HCT116 (cell line): ENCODE data around the gene SPPL2B. TPM values are rescaled to one million over a fixed set of nuclear protein-coding genes. Genes with fewer than 3 reads are reported as not detected.

ENCODE experiments used
- ATAC-seq: fragments of 200-7000 bp; cut with Tn5 transposase; 2 replicates; pipeline ENCODE4 v1.9.1; 2020; ENCODE audit warnings: mild to moderate bottlenecking, moderate library complexity
- BruUV-seq: library from RNA; stranded (reverse); fragments of 400-500 nt; replicated peaks from 2 replicates; lab custom pipeline; 2021; lab: Mats Ljungman, UMichigan
- CTCF ChIA-PET: fragments of 300-600 bp; sonication (Branson Sonifier 250); formaldehyde crosslinking; loops from one replicate; lab custom pipeline; 2021; ENCODE audit warnings: antibody characterized with exemption; lab: Charles Lee
- POLR2A ChIA-PET: fragments of 300-600, 350-600 bp; sonication (Branson Sonifier 250); formaldehyde crosslinking; loops from one replicate; lab custom pipeline; 2021; ENCODE audit warnings: antibody characterized with exemption; lab: Charles Lee
- RAD21 ChIA-PET, 2 experiments: fragments of 300-600 bp; sonication (Branson Sonifier 250); formaldehyde crosslinking; loops; one replicate each; lab custom pipeline; 2023; ENCODE audit warnings: low total read pairs in 2 of 2; ENCODE audit not compliant: uncharacterized antibody in 2 of 2, unreplicated experiment in 2 of 2, low non-redundant PET in 1 of 2; lab: Charles Lee
- DNase-seq: peaks from one replicate; pipeline ENCODE4 v3.0.0-alpha.2; 2010; ENCODE audit warnings: low read depth, low spot score
- H2AFZ ChIP-seq: fragments of 200-600 bp; shearing (Covaris generic), sonication (generic); 2 replicates; pipeline ENCODE4 v1.6.1; 2017; ENCODE audit warnings: low read depth, mixed run types, mixed read lengths, antibody characterized with exemption, low read length; ENCODE audit not compliant: poor library complexity, severe bottlenecking
- H3K27ac ChIP-seq: 2 replicates; pipeline ENCODE4 v1.5.1; 2012; ENCODE audit warnings: low read depth, low read length
- H3K27me3 ChIP-seq: fragments of 200-600 bp; sonication (generic); 2 replicates; pipeline ENCODE4 v1.6.1; 2016; ENCODE audit warnings: mixed run types, low read length, mixed read lengths; ENCODE audit not compliant: insufficient read depth
- H3K36me3 ChIP-seq, 2 experiments: fragments of 200-500 bp in 1 of 2; fragments of 200-600 bp in 1 of 2; sonication (Bioruptor generic) in 1 of 2; sonication (generic) in 1 of 2; 2 replicates each; pipeline versions ENCODE4 v1.5.1 to v1.6.1; 2014 to 2016; ENCODE audit warnings: low read length in 2 of 2, inconsistent platforms in 1 of 2, mixed read lengths in 1 of 2, mixed run types in 1 of 2; ENCODE audit not compliant: insufficient read depth in 2 of 2, control insufficient read depth in 1 of 2
- H3K4me1 ChIP-seq, 2 experiments: fragments of 200-600 bp in 1 of 2; sonication (generic) in 1 of 2; 2 replicates each; pipeline versions ENCODE4 v1.5.1 to v1.6.1; 2012 to 2017; ENCODE audit warnings: low read length in 2 of 2, inconsistent platforms in 1 of 2, mild to moderate bottlenecking in 1 of 2, mixed read lengths in 1 of 2, mixed run types in 1 of 2, moderate library complexity in 1 of 2; ENCODE audit not compliant: insufficient read depth in 2 of 2, control insufficient read depth in 1 of 2
- H3K4me2 ChIP-seq: fragments of 200-600 bp; sonication (generic); 2 replicates; pipeline ENCODE4 v1.6.1; 2017; ENCODE audit warnings: mixed run types, low read length, mixed read lengths
- H3K4me3 ChIP-seq, 2 experiments: fragments of 200-600 bp in 1 of 2; sonication (generic) in 1 of 2; replicated peaks in 1 of 2; 2 replicates each; pipeline ENCODE4 v1.5.1; 2011 to 2016; ENCODE audit warnings: low read length in 2 of 2, control low read depth in 1 of 2, low read depth in 1 of 2, mild to moderate bottlenecking in 1 of 2, mixed read lengths in 1 of 2, mixed run types in 1 of 2
- H3K79me2 ChIP-seq: fragments of 200-600 bp; sonication (generic); 2 replicates; pipeline ENCODE4 v1.6.1; 2017; ENCODE audit warnings: mild to moderate bottlenecking, mixed run types, low read length, moderate library complexity, mixed read lengths; ENCODE audit not compliant: insufficient read depth
- H3K9ac ChIP-seq: fragments of 200-600 bp; sonication (generic); 2 replicates; pipeline ENCODE4 v1.6.1; 2016; ENCODE audit warnings: low read length, mixed read lengths
- H3K9me2 ChIP-seq: fragments of 200-600 bp; sonication (generic), shearing (Covaris generic); 2 replicates; pipeline ENCODE4 v1.6.1; 2017; ENCODE audit warnings: mixed run types, mild to moderate bottlenecking, moderate library complexity; ENCODE audit not compliant: insufficient read depth
- H3K9me3 ChIP-seq, 2 experiments: fragments of 200-500 bp in 1 of 2; fragments of 200-600 bp in 1 of 2; sonication (Bioruptor generic) in 1 of 2; sonication (generic) in 1 of 2; 2 replicates each; pipeline ENCODE4 v1.6.1; 2014 to 2017; ENCODE audit warnings: low read length in 2 of 2, mixed read lengths in 2 of 2, inconsistent platforms in 1 of 2, low read depth in 1 of 2, mild to moderate bottlenecking in 1 of 2, mixed run types in 1 of 2, moderate library complexity in 1 of 2; ENCODE audit not compliant: control insufficient read depth in 1 of 2, insufficient read depth in 1 of 2
- H4K20me1 ChIP-seq: fragments of 200-600 bp; sonication (generic), shearing (Covaris generic); 2 replicates; pipeline ENCODE4 v1.6.1; 2017; ENCODE audit warnings: mixed run types, mild to moderate bottlenecking, moderate library complexity; ENCODE audit not compliant: insufficient read depth
- ATF3 ChIP-seq: IDR thresholded peaks from 2 replicates; pipeline ENCODE4 v1.6.1; 2012
- CBX3 ChIP-seq: IDR thresholded peaks from 2 replicates; pipeline ENCODE4 v1.6.1; 2012; ENCODE audit warnings: low read depth
- CEBPB ChIP-seq: IDR thresholded peaks from 2 replicates; pipeline ENCODE4 v1.6.1; 2012; ENCODE audit warnings: low read depth
- EGR1 ChIP-seq: IDR thresholded peaks from 2 replicates; pipeline ENCODE4 v1.6.1; 2012; ENCODE audit warnings: low read depth
- EZH2 ChIP-seq: fragments of 200-600 bp; sonication (generic); IDR thresholded peaks from 2 replicates; pipeline ENCODE4 v1.6.1; 2017; ENCODE audit warnings: antibody characterized with exemption, mixed run types
- EZH2phosphoT487 ChIP-seq: fragments of 200-600 bp; IDR thresholded peaks from 2 replicates; pipeline ENCODE4 v1.6.1; 2018; ENCODE audit warnings: antibody characterized with exemption, borderline replicate concordance
- FOSL1 ChIP-seq: IDR thresholded peaks from 2 replicates; pipeline ENCODE4 v1.6.1; 2012; ENCODE audit warnings: low read depth
- JUND ChIP-seq: IDR thresholded peaks from 2 replicates; pipeline ENCODE4 v1.6.1; 2012
- MAX ChIP-seq: IDR thresholded peaks from 2 replicates; pipeline ENCODE4 v1.6.1; 2012
- REST ChIP-seq: IDR thresholded peaks from 2 replicates; pipeline ENCODE4 v1.6.1; 2012; ENCODE audit warnings: low read depth
- SIN3A ChIP-seq: IDR thresholded peaks from 2 replicates; pipeline ENCODE4 v1.6.1; 2012; ENCODE audit warnings: low read depth
- SP1 ChIP-seq: IDR thresholded peaks from 2 replicates; pipeline ENCODE4 v1.6.1; 2012; ENCODE audit warnings: low read depth
- SRF ChIP-seq: IDR thresholded peaks from 2 replicates; pipeline ENCODE4 v1.6.1; 2012; ENCODE audit warnings: low read depth
- TCF7L2 ChIP-seq: IDR thresholded peaks from 2 replicates; pipeline ENCODE4 v1.7.0; 2011; ENCODE audit warnings: borderline replicate concordance, inconsistent platforms; ENCODE audit not compliant: insufficient read depth, insufficient read length; ENCODE audit errors: extremely low read depth
- ZBTB33 ChIP-seq: IDR thresholded peaks from 2 replicates; pipeline ENCODE4 v1.6.1; 2011; ENCODE audit warnings: mild to moderate bottlenecking, low read length, moderate library complexity; ENCODE audit not compliant: insufficient replicate concordance; ENCODE audit errors: extremely low read depth
- ZFX ChIP-seq: fragments of 450-650 bp; IDR thresholded peaks from 2 replicates; pipeline ENCODE4 v1.6.1; 2017
- ZNF274 ChIP-seq: fragments of 200-500 bp; sonication (Bioruptor generic); IDR thresholded peaks from 2 replicates; pipeline ENCODE4 v1.6.1; 2014; ENCODE audit warnings: mild to moderate bottlenecking, low read depth, low read length, inconsistent platforms
- intact Hi-C: fragments of 100-400 bp; cut with micrococcal nuclease; formaldehyde crosslinking; loops from 2 replicates; pipeline ENCODE4 v1.10.0; 2022
- total RNA-seq: library from RNA; stranded (reverse); gene quantifications from one replicate; pipeline ENCODE4 v1.2.1, GENCODE V29; 2021; ENCODE audit not compliant: unreplicated experiment

Gene SPPL2B
- total RNA-seq, 1 experiment from 2014 or later: 83.1 TPM

- TF ChIP-seq SIN3A: no peak
- no peak for TF ChIP-seq ZBTB33
- no peak for TF ChIP-seq JUND
- no peak for TF ChIP-seq EGR1
- TF ChIP-seq MAX: no peak
Observed at GRCh38 chr19:2358548-2359173, 30.2 kb downstream of the SPPL2B start (continued).

- DNase-seq (no peak), ATAC-seq (no peak)
- Histone ChIP-seq H4K20me1 (no peaks in the 10 kb centered on the region), H3K9me3 (no peaks in the 10 kb centered on the region), H3K9ac (no peak within 1 kb of the TSS), H2AFZ (no peak within 1 kb of the TSS), H3K27me3 (peaks cover 4% of the 10 kb centered on the region; the same call in 1 of the 2 replicates), H3K4me2 (no peak within 1 kb of the TSS), H3K36me3 (no peaks in the 10 kb centered on the region), H3K9me2 (no peaks in the 10 kb centered on the region), H3K27ac (no peak within 1 kb of the TSS), H3K79me2 (no peaks in the 10 kb centered on the region), H3K4me1 (no peaks in the 10 kb centered on the region), H3K4me3 (no peak within 1 kb of the TSS)
- RAD21 ChIA-PET: no interaction called here
- intact Hi-C loops: no loop called here
- no TSS peak for BruUV-seq
- POLR2A ChIA-PET: no interaction called here
- CTCF ChIA-PET: no interaction called here
- no peak for TF ChIP-seq REST
- TF ChIP-seq CEBPB: no peak
- no peak for TF ChIP-seq ZNF274
- TF ChIP-seq SIN3A: no peak
- no peak for TF ChIP-seq ZBTB33
- TF ChIP-seq CBX3: no peak
- no peak for TF ChIP-seq EZH2
- TF ChIP-seq TCF7L2: no peak
- no peak for TF ChIP-seq SP1
- no peak for TF ChIP-seq JUND
- no peak for TF ChIP-seq EZH2phosphoT487
- TF ChIP-seq SRF: no peak
- no peak for TF ChIP-seq ATF3
- no peak for TF ChIP-seq ZFX
- TF ChIP-seq FOSL1: no peak
Observed at GRCh38 chr19:2359992-2360685, 31.7 kb downstream of the SPPL2B start, which contains the start of gene TMPRSS9. Gene TMPRSS9, plus strand, starts transcription at chr19:2360265. Its CDS starts 29,521 bp downstream, at chr19:2389786.
